ENCODE measurements around the gene BAIAP3.

GRCh38 chr16:1390239-1390779, 56.9 kb downstream of the BAIAP3 start:
- TF ChIP-seq EZH2phosphoT487 (IDR thresholded peaks at IDR 0.05; ENCODE audit: borderline replicate concordance, low read length) (no peak), CTCF (IDR thresholded peaks at IDR 0.05; ENCODE audit: low read depth, low read length, poor library complexity, severe bottlenecking) (no peak)

Measured in DOHH2 (cell line).